ENCODE measurements around the gene TANC1. TPM values are rescaled to one million over a fixed set of nuclear protein-coding genes. Genes with fewer than 3 reads are reported as not detected.
A peak's percentile ranks its signal among the peaks of the same experiment; 100 is the strongest.

The TANC1 gene
- total and polyA plus RNA-seq, 2 experiments from 2014 or later: 22.1 to 34.8 TPM

GRCh38 chr2:159230145-159230877 lies 261.9 kb downstream of the TANC1 start:
- Histone ChIP-seq H3K9me3 (ENCODE audit: low read depth) (no peaks in the 10 kb centered on the region), H3K27me3 (no peaks in the 10 kb centered on the region), H3K27ac (peak overlapping the region; percentile 48), H3K36me3 (peaks cover 38% of the 10 kb centered on the region), H3K4me3 (no peak overlapping the region), H3K4me1 (ENCODE audit: low read depth) (peaks cover 17% of the 10 kb centered on the region)
- no peak for DNase-seq (ENCODE audit: low read depth in 1 of 2, low spot score in 1 of 2)
- no peak for TF ChIP-seq CTCF (IDR thresholded peaks at IDR 0.05; ENCODE audit: low read depth, low read length)

- no peaks in the 10 kb centered on the region for H3K27me3 ChIP-seq
- H3K4me1 ChIP-seq (ENCODE audit: low read depth): peaks cover 17% of the 10 kb centered on the region
- no peaks in the 10 kb centered on the region for H3K9me3 ChIP-seq (ENCODE audit: low read depth)
- DNase-seq (ENCODE audit: low read depth in 1 of 2, low spot score in 1 of 2): no peak
- peaks cover 37% of the 10 kb centered on the region for H3K36me3 ChIP-seq
- no peak overlapping the region for H3K4me3 ChIP-seq
- no peak overlapping the region for H3K27ac ChIP-seq
- no peak for TF ChIP-seq CTCF (IDR thresholded peaks at IDR 0.05; ENCODE audit: low read depth, low read length)
These were observed 264.2 kb downstream of the TANC1 start for GRCh38 chr2:159232456-159233170.

- Histone ChIP-seq H3K27ac (no peak overlapping the region), H3K4me3 (no peak overlapping the region), H3K27me3 (no peaks in the 10 kb centered on the region), H3K36me3 (peaks cover 35% of the 10 kb centered on the region), H3K9me3 (ENCODE audit: low read depth) (no peaks in the 10 kb centered on the region), H3K4me1 (ENCODE audit: low read depth) (peaks cover 7% of the 10 kb centered on the region)
- DNase-seq (ENCODE audit: low read depth in 1 of 2, low spot score in 1 of 2): no peak
- TF ChIP-seq CTCF (IDR thresholded peaks at IDR 0.05; ENCODE audit: low read depth, low read length): no peak
These were observed 266.4 kb downstream of the TANC1 start for GRCh38 chr2:159234868-159235267.

- Histone ChIP-seq H3K27ac (peak overlapping the region; percentile 76), H3K27me3 (no peaks in the 10 kb centered on the region), H3K36me3 (peaks cover 4% of the 10 kb centered on the region), H3K4me3 (no peak overlapping the region), H3K4me1 (ENCODE audit: low read depth) (peaks cover 13% of the 10 kb centered on the region), H3K9me3 (ENCODE audit: low read depth) (no peaks in the 10 kb centered on the region)
- no peak for TF ChIP-seq CTCF (IDR thresholded peaks at IDR 0.05; ENCODE audit: low read depth, low read length)
- no peak for DNase-seq (ENCODE audit: low read depth in 1 of 2, low spot score in 1 of 2)
These were observed 275.1 kb downstream of the TANC1 start for GRCh38 chr2:159243529-159243928.

- Histone ChIP-seq H3K27ac (no peak overlapping the region), H3K9me3 (ENCODE audit: low read depth) (no peaks in the 10 kb centered on the region), H3K4me3 (no peak overlapping the region), H3K27me3 (no peaks in the 10 kb centered on the region), H3K4me1 (ENCODE audit: low read depth) (peaks cover 13% of the 10 kb centered on the region), H3K36me3 (no peaks in the 10 kb centered on the region)
- no peak for TF ChIP-seq CTCF (IDR thresholded peaks at IDR 0.05; ENCODE audit: low read depth, low read length)
- no peak for DNase-seq (ENCODE audit: low read depth in 1 of 2, low spot score in 1 of 2)
These were observed 278.0 kb downstream of the TANC1 start for GRCh38 chr2:159246325-159246988.
